ENCODE results near the gene TJP2. TPM values are rescaled to one million over a fixed set of nuclear protein-coding genes. Genes with fewer than 3 reads are reported as not detected.
A peak's percentile ranks its signal among the peaks of the same experiment; 100 is the strongest.

Gene TJP2
- total RNA-seq, 2 experiments from 2014 or later: 12.9 to 15.3 TPM

DNA sequence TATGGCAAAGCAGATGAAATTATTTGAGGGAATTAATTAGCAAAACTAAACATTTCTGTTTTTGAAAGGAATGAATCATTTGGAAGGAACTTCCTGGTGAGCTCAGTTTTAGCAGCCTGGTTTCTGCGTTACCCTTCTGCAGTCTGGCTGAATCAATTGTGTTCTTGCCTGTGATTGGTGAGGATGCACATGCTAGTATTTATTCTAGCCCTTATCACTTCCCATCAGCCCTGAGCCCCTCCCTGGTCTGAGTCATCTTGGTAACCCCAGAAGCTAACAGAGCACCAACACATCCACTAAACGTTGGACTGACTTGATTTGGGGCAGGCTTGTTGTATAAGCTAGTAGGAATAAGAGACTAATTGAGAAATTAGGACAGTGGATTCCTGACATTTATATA is 6.6 kb downstream of the TJP2 start:
- Mint-ChIP-seq H3K9me3 (no peaks in the 10 kb centered on the region), H3K27me3 (peaks cover 5% of the 10 kb centered on the region), H3K4me1 (ENCODE audit: low read depth) (peaks cover 51% of the 10 kb centered on the region), H3K4me3 (no peak overlapping the region), H3K27ac (peak overlapping the region; percentile 23), H3K36me3 (no peaks in the 10 kb centered on the region)
- intact Hi-C loops (cut with micrococcal nuclease): loop anchor here (1.0 kb wide), 2 partner anchors 11 to 145 kb away; partner anchors contain the start of gene FXN
- CTCF ChIA-PET: interaction anchor here (1.1 to 2.9 kb wide), 2 partner anchors 12 to 127 kb away, joined by 4 to 23 read pairs; no protein-coding TSS in a partner anchor
- DNase-seq: peak; percentile 79
- POLR2A ChIA-PET: interaction anchor here (1.2 kb wide), 1 partner anchor 145 kb away, joined by 3 read pairs; the partner anchor contains the start of gene FXN

DNA sequence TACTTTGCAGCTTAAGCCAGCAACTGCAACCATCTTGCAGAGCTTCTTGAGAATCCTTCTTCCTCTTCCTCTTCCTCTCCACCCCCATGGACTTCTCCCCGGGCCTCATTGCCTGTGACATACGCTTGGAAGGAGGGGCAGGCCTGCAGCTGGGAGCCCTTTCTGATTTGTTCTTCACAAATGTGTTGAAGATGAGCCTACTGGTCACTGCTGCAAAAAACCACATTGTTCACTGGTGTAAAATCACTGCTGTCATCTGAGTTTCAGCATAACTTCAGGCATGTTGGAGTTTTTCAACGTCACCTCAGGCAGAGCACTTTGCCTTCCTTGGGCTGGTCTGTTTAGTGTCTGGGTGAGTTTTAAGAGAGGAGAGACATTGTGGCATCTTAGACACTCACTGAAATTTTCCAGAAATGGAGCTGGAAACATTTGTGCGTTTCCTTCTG is 7.9 kb downstream of the TJP2 start:
- POLR2A ChIA-PET: no interaction called here
- no peaks in the 10 kb centered on the region for H3K9me3 Mint-ChIP-seq
- H3K4me1 Mint-ChIP-seq (ENCODE audit: low read depth): peaks cover 46% of the 10 kb centered on the region
- intact Hi-C loops (cut with micrococcal nuclease): no loop called here
- H3K36me3 Mint-ChIP-seq: no peaks in the 10 kb centered on the region
- CTCF ChIA-PET: interaction anchor here (0.7 to 2.9 kb wide), 4 partner anchors 11 to 147 kb away, joined by 3 to 23 read pairs (median 4); no protein-coding TSS in a partner anchor
- no peak overlapping the region for H3K4me3 Mint-ChIP-seq
- no peaks in the 10 kb centered on the region for H3K27me3 Mint-ChIP-seq
- no peak overlapping the region for H3K27ac Mint-ChIP-seq
- DNase-seq: no peak

DNA sequence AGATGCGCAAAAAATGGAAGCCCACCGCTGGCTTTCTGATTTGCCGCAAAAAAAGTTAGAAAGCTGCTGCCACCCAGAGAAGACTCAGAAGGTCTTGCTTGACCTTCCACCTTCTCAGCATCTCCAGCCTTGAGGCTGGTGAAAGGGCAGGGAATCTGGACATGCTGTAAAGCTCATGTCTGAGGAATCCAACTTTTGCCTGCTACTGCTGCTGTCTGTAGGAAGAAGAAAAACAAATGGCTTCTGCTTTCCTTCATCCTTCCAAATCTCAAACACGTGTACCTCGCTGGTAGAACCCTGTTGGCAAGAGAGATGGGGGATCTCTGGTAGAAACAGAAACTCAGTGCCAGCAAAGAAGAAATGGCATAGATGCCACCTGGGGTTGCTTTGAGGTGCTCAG is 10.2 kb downstream of the TJP2 start:
- H3K27me3 Mint-ChIP-seq: no peaks in the 10 kb centered on the region
- no peak for DNase-seq
- intact Hi-C loops (cut with micrococcal nuclease): no loop called here
- no peaks in the 10 kb centered on the region for H3K9me3 Mint-ChIP-seq
- ChIA-PET CTCF (interaction anchor here (1.1 to 1.4 kb wide), 2 partner anchors 9 to 149 kb away, joined by 3 to 9 read pairs; partner anchors contain the start of gene FXN), POLR2A (no interaction called here)
- peaks cover 39% of the 10 kb centered on the region for H3K4me1 Mint-ChIP-seq (ENCODE audit: low read depth)
- no peak overlapping the region for H3K27ac Mint-ChIP-seq
- no peaks in the 10 kb centered on the region for H3K36me3 Mint-ChIP-seq
- H3K4me3 Mint-ChIP-seq: no peak overlapping the region

DNA sequence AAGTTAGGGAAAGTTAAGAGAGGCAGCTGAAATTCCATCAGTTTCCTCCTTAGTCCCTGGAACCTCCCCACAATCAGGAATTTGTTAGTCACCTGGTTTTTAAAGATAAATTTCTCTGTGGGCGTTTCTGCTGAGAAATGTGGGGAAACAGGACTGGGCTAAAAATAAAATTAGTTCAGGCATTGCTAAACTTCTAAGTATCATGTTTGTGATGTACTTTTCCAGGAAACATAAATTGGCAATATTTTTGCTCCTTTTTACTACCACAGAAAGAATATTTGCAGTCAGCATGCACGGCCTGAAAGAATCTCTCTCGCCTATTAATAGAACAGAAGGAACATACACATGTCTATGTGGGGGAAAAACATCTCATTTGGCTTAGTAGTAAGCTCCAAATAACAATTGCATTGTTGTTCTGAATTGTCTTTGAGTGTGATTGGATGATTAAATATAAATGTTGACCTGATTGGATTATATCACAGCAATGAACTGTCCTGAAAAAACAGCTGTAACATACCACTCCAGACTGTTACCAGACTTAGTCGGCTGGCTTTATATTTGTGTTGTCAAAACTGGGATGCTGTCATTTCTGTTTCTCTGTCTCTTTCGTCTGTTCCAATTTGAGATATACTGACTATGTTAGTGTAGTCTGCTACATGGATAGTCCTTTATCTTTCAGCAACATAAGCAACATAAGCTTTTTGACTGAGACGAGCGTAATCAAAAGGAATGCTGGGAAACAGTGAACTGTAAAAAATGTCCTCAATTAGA is 12.9 kb downstream of the TJP2 start:
- intact Hi-C loops (cut with micrococcal nuclease): no loop called here
- H3K36me3 Mint-ChIP-seq: no peaks in the 10 kb centered on the region
- ChIA-PET POLR2A (interaction anchor here (0.6 kb wide), 1 partner anchor 11 kb away, joined by 3 read pairs; no protein-coding TSS in a partner anchor), CTCF (interaction anchor here (0.7 to 3.1 kb wide), 6 partner anchors 9 to 275 kb away, joined by 3 to 11 read pairs (median 3); no protein-coding TSS in a partner anchor)
- no peak overlapping the region for H3K4me3 Mint-ChIP-seq
- peaks cover 27% of the 10 kb centered on the region for H3K4me1 Mint-ChIP-seq (ENCODE audit: low read depth)
- no peaks in the 10 kb centered on the region for H3K27me3 Mint-ChIP-seq
- H3K9me3 Mint-ChIP-seq: no peaks in the 10 kb centered on the region
- DNase-seq: no peak
- no peak overlapping the region for H3K27ac Mint-ChIP-seq

DNA sequence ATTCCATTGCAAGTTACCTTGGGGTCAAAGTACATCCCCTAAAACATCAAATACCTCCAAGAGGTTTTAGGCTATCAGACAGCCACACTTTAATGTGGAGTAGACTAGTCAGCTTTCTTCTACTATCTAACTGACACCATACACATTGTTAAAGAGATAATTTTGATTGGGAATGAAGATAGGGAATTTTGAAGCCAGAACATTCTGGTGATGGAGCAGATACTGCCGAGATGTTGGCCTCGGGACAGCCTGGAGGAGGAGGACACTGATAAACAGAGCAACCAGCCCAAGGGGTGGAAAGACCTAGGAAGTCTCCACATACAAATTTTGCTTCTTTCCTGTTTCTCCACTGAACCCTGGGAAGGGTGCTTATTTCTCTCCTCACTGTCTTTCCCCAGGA is 14.9 kb downstream of the TJP2 start:
- no peaks in the 10 kb centered on the region for H3K36me3 Mint-ChIP-seq
- ChIA-PET POLR2A (no interaction called here), CTCF (interaction anchor here (0.6 to 3.1 kb wide), 3 partner anchors 136 to 484 kb away, joined by 3 to 11 read pairs (median 3); partner anchors contain the start of gene FXN)
- intact Hi-C loops (cut with micrococcal nuclease): no loop called here
- H3K27ac Mint-ChIP-seq: no peak overlapping the region
- no peaks in the 10 kb centered on the region for H3K27me3 Mint-ChIP-seq
- H3K4me1 Mint-ChIP-seq (ENCODE audit: low read depth): peaks cover 23% of the 10 kb centered on the region
- no peak overlapping the region for H3K4me3 Mint-ChIP-seq
- no peaks in the 10 kb centered on the region for H3K9me3 Mint-ChIP-seq
- DNase-seq: no peak

DNA sequence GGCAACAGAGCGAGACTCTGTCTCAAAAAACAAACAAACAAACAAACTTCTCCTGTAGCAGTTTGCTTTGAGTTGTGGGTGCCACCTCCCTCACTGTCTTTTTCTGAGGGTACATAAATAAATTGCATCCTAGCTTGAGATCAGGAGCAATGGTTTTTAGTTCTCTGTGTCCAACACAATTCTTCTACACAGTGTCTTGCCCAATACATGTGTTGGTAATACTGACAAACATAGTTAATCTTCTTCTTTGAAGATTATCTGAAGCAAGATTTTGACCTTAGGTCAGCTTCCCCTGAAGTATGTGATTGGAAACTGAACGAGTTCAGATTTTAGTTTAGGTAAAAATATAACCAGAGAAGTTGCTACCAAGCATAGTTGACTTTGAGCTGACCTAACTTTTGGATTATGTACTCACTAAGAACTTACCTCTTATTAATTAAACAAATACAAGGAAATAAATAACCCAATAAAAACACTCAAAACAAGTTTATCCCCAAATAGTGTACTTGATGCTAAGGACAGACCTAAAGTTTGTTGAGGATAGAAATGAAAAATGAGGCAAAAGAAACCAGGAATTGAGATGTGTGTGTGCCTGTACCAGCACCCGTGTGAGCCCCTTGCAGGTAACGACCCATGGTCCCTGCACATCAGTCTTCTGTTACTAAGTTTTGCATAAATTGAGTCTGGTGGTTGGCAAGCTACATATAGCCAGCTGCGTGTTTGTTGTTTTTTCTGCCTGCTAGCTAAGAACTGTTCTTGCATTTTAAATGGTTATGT is 16.2 kb downstream of the TJP2 start:
- Mint-ChIP-seq H3K9me3 (no peaks in the 10 kb centered on the region), H3K27me3 (no peaks in the 10 kb centered on the region), H3K4me3 (no peak overlapping the region), H3K36me3 (no peaks in the 10 kb centered on the region), H3K4me1 (ENCODE audit: low read depth) (peaks cover 23% of the 10 kb centered on the region), H3K27ac (no peak overlapping the region)
- DNase-seq: no peak
- intact Hi-C loops (cut with micrococcal nuclease): loop anchor here (5.0 kb wide), 1 partner anchor 608 kb away; no protein-coding TSS in a partner anchor
- ChIA-PET POLR2A (no interaction called here), CTCF (interaction anchor here (1.0 to 7.1 kb wide), 3 partner anchors 11 to 136 kb away, joined by 4 to 179 read pairs (median 6); no protein-coding TSS in a partner anchor)

DNA sequence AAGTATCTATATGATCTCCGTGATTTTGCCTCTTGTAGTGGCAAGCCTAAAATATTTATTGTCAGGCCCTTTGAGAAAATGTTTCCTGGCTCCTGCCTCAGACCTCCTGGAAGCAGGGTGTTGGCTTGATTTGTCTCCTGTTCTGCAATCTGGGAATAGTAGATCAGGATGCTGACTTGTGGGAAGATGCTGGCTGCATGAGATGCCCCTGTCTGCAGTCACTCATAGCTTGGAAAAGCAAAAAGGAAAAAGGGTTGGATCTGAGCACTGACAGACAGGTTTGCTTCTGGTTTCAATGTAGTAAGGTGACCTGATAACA is 16.7 kb downstream of the TJP2 start:
- ChIA-PET CTCF (interaction anchor here (0.7 to 7.1 kb wide), 6 partner anchors 12 to 366 kb away, joined by 3 to 179 read pairs (median 5); no protein-coding TSS in a partner anchor), POLR2A (interaction anchor here (0.7 kb wide), 1 partner anchor 86 kb away, joined by 3 read pairs; no protein-coding TSS in a partner anchor)
- Mint-ChIP-seq H3K4me1 (ENCODE audit: low read depth) (peaks cover 23% of the 10 kb centered on the region), H3K27ac (no peak overlapping the region), H3K4me3 (no peak overlapping the region), H3K36me3 (no peaks in the 10 kb centered on the region), H3K9me3 (no peaks in the 10 kb centered on the region), H3K27me3 (no peaks in the 10 kb centered on the region)
- no peak for DNase-seq
- intact Hi-C loops (cut with micrococcal nuclease): loop anchor here (5.0 kb wide), 1 partner anchor 609 kb away; no protein-coding TSS in a partner anchor

DNA sequence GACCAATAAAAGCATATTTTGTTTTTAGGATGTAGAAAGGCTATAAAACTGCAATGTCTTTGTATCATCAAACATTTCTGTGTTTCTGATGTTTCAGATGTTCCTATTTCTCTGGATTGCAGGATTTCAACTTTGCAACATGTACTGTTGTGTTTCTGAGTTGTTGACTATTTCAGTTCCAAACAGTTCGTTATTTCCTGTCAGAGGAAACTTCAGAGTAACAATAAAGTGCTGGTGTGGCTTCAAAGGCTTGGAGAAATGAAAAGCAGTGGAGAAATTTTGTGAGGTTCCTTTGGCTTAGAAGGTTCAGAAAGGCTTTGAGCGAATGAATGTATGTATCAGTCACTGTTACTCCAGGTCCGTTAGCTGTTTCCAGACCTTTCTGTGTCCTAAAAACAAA is 17.2 kb downstream of the TJP2 start:
- POLR2A ChIA-PET: interaction anchor here (0.7 kb wide), 1 partner anchor 87 kb away, joined by 3 read pairs; no protein-coding TSS in a partner anchor
- Mint-ChIP-seq H3K27me3 (no peaks in the 10 kb centered on the region), H3K4me3 (no peak overlapping the region), H3K36me3 (no peaks in the 10 kb centered on the region), H3K27ac (no peak overlapping the region), H3K9me3 (no peaks in the 10 kb centered on the region), H3K4me1 (ENCODE audit: low read depth) (peaks cover 21% of the 10 kb centered on the region)
- no peak for DNase-seq
- intact Hi-C loops (cut with micrococcal nuclease): loop anchor here (5.0 kb wide), 1 partner anchor 609 kb away; no protein-coding TSS in a partner anchor
- CTCF ChIA-PET: interaction anchor here (0.7 to 7.1 kb wide), 9 partner anchors 12 to 366 kb away, joined by 3 to 179 read pairs (median 6); partner anchors contain the start of gene TJP2

DNA sequence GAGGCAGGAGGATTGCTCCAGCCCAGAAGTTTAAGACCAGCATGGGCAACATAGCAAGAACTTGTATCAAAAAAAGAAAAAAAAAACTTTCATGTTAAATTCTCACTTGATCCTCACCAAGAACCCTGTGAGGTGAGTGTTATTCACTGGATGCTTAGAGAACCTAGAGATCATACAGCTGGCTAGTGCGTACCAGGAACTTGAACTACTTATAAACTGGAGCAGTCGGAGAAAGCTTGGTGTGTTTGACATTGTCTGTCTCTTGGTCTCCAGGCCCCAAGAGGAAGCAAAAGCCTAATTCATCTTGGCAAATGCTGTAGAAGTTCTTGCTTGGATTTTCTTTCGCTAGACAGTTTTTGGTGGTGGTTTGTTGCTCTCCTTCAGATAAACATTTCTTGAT is 18.1 kb downstream of the TJP2 start:
- Mint-ChIP-seq H3K36me3 (no peaks in the 10 kb centered on the region), H3K4me3 (no peak overlapping the region), H3K9me3 (no peaks in the 10 kb centered on the region), H3K4me1 (ENCODE audit: low read depth) (peaks cover 13% of the 10 kb centered on the region), H3K27ac (no peak overlapping the region), H3K27me3 (no peaks in the 10 kb centered on the region)
- POLR2A ChIA-PET: no interaction called here
- CTCF ChIA-PET: interaction anchor here (1.1 to 7.1 kb wide), 11 partner anchors 11 to 156 kb away, joined by 3 to 179 read pairs (median 11); partner anchors contain the start of genes FXN and TJP2
- intact Hi-C loops (cut with micrococcal nuclease): loop anchor here (5.0 kb wide), 1 partner anchor 610 kb away; no protein-coding TSS in a partner anchor
- no peak for DNase-seq

DNA sequence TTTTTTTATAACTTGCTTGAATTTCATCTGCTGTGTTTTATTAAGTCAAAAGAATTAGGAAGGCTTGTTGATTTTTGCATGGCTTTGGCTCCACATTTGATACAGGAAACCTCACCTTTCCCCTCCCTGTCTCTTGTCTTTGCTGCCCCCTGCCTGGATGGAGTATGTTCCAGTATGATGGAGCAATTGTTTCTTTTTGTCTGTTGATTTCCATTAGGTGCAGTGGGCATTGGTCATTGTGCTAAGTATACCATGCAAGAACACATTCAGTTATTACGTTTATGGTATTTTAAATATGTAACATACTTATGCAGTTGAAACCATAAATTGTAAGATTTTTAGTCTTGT is 19.6 kb downstream of the TJP2 start:
- Mint-ChIP-seq H3K4me1 (ENCODE audit: low read depth) (peaks cover 8% of the 10 kb centered on the region), H3K36me3 (no peaks in the 10 kb centered on the region), H3K27ac (no peak overlapping the region), H3K27me3 (no peaks in the 10 kb centered on the region), H3K9me3 (no peaks in the 10 kb centered on the region), H3K4me3 (no peak overlapping the region)
- DNase-seq: no peak
- intact Hi-C loops (cut with micrococcal nuclease): loop anchor here (1.0 to 5.0 kb wide), 5 partner anchors 35 to 611 kb away; partner anchors contain the start of gene FXN
- CTCF ChIA-PET: interaction anchor here (0.7 to 7.1 kb wide), 28 partner anchors 9 to 162 kb away, joined by 3 to 179 read pairs (median 7); partner anchors contain the start of genes FXN and TJP2
- POLR2A ChIA-PET: interaction anchor here (0.9 kb wide), 1 partner anchor 26 kb away, joined by 3 read pairs; no protein-coding TSS in a partner anchor

DNA sequence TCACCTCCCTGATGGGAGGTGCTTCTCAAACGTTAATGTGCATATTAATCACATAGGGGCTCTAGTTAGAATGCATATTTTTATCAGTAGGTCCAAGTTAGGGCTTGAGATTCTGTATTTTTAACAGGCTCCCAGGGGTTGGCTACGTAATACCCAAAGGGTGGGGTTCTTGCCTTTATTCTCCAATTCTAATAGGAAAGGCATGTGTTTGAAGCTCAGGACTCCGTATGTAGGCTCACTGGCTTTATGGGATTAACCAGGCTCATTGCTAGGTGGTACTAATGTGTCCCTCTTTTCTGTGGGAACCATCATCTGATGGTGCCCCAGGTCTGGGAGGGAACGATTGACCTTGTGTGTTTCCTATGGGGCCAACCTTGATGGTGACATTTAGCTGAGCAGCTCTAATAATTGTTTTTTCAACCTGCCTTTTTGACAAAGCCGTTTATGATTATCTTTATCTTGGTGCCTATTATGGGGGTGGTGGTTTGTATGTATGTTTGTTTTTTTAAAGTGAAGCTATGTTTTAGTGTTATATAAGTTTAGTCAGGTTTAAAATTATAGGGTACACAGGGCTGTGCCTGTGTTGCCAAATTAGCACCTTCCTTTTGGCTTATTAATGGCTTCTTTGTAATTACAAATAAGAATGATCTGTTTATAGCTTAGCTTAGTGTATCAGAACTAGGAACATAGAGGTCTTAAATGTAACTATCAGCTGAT is 20.8 kb downstream of the TJP2 start:
- H3K27ac Mint-ChIP-seq: no peak overlapping the region
- POLR2A ChIA-PET: interaction anchor here (1.1 kb wide), 1 partner anchor 141 kb away, joined by 3 read pairs; no protein-coding TSS in a partner anchor
- no peak overlapping the region for H3K4me3 Mint-ChIP-seq
- CTCF ChIA-PET: interaction anchor here (0.5 to 7.1 kb wide), 8 partner anchors 28 to 356 kb away, joined by 3 to 179 read pairs (median 5); partner anchors contain the start of gene FXN
- no peaks in the 10 kb centered on the region for H3K36me3 Mint-ChIP-seq
- no peaks in the 10 kb centered on the region for H3K9me3 Mint-ChIP-seq
- peaks cover 12% of the 10 kb centered on the region for H3K4me1 Mint-ChIP-seq (ENCODE audit: low read depth)
- intact Hi-C loops (cut with micrococcal nuclease): loop anchor here (5.0 kb wide), 1 partner anchor 613 kb away; no protein-coding TSS in a partner anchor
- DNase-seq: no peak
- no peaks in the 10 kb centered on the region for H3K27me3 Mint-ChIP-seq

All from activated CD4-positive, alpha-beta memory T cell treated with anti-CD3 and anti-CD28 coated beads for 36 hours (primary cell).